NCI-H2081 (cell line): Measurements from ENCODE around the gene SLC34A3.

Experiments used
- DNase-seq, 2 experiments: peaks; one replicate each; lab custom pipeline; 2025; lab: John Stamatoyannopoulos, UW

The SLC34A3 gene

DNA sequence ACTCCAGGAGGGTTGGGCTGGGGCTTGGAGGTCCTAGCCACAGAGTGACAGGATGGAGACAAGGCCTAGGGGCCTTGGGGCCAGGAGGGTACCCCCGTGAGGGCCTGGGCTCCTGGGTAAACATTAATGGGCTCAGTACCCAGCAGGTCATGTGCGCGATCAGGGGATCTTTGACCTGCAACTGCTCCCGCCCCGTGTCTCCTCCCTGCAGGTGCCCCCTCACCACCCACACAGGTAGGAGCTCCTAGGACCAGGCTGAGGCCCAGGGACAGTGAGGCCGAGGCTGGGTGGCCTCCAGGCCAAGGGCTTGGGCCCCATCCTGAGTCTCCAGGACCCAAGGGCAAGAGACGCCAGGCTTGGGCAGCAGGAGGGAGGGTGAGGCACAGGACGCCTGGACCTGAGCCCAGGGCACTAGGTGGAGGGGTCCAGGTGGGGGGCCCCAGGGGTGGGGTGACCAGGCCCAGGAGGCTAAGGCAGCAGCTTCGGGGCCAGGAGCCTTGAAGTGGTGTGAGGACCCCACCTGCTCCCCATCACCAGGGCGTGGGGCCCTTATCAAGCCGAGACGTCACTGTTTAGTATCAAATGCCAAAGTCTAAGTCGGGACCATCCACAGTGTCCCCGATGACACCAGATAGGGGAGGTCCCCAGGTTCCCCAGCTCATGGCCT, at the start of gene SLC34A3:
TSS of gene SLC34A3 (plus strand) at position 197 of the 667 bp plus-strand sequence. CDS start 802 bp downstream, outside the sequence.
- DNase-seq, result no peak

DNA sequence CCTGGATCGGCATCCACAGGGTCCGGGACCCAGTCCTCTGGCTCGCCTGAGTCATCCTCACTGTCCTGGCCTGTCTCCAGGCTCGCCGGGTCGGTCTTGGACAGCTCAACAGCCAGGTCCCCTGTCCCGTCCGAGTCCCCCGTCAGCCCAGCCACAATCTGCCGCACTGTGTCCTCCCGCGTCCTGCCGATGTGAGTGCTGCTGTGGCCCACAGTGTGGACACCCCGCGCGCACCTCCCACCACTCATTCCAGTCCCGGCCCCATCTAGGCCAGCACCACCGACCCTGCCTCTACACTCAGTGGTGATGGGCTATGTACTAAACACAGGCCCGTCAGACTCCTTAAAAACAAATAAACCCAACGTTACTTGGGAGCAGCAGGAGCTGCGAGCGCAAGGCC, 49.0 kb upstream of the SLC34A3 start:
- DNase-seq, result no peak

DNA sequence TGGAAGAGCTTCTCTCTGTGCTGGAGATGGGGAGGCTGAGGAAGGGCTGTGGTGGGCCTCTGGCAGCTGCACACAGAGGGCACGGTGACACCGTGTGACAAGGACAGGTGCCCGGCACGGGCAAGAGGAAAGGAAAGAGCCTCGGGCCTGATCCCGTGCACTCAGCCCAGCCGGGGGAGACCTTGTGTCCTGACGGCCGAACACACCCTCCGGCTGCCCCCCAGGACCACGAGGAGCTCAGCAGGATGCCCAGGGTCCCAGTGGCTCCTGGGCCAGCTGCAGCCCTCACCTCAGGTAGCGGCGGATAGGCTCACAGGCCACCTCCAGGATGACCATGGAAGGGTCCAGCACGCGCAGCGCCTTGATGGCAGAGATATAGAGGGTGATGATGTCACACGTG, 47.9 kb upstream of the SLC34A3 start:
- no peak for DNase-seq

DNA sequence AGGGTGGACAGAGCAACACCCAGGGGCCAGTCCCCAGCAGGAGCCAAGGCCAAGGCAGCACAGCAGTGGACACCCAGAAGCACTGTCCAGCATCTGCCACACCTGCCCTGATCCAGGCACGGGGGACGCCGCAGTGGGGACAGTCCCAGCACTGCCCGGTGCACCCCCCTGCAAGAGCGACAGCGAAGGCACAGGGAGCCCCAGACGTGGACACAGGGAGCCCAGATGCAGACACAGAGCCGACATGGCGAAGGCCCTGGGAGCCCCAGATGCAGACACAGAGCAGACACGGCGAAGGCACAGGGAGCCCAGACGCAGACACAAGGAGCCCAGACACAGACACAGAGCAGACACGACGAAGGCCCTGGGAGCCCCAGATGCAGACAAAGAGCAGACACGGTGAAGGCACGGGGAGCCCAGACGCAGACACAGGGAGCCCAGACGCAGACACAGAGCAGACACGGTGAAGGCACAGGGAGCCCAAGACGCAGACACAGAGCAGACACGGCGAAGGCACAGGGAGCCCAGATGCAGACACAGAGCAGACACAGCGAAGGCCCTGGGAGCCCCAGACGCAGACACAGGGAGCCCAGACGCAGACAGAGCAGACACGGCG, 46.6 kb upstream of the SLC34A3 start:
- DNase-seq, result no peak

GRCh38 chr9:137184881-137185660, 45.6 kb upstream of the SLC34A3 start:
- no peak for DNase-seq

DNA sequence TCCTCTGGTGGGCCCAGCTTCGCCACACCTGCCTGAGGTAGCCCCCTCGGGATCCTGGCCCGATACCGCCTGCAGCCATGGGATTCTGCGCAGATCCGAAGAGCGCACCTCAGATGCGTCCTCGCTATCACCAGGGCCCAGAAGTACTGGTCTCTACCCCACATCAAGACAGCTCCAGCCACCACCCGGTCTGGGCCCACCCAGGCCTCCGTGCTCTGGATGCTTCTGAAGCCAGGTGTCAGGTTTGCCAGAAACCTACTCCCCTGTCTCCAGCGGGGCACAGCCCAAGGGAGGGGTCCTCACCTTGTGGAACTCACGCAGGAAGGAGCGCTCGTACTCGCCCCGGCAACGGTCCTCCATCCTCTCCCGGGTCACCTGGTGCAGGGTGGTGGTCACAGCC, 44.8 kb upstream of the SLC34A3 start:
- DNase-seq, result no peak

- DNase-seq, result peak in 1 of 2 experiments; percentile 7
These were observed 44.3 kb upstream of the SLC34A3 start for GRCh38 chr9:137186385-137186784.

DNA sequence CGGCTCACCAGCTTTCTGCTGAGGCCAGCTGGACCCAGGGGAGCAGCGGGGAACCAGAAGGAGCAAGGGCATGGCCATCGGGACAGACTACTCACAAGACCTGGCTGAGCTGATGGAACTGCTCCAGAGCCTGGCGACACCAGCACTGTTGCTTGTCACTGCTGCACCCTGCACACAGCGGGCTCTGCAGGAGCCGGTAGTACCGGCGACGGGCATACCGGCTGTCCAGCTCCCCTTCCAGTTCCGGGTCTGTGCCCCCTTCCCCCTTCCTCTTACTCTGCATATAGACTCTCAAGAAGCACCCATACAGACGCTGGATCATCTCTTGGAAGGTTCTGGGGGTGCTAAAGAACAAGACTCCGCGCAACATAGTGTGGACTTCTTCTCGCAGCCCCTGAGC, 43.3 kb upstream of the SLC34A3 start:
- DNase-seq, result no peak

GRCh38 chr9:137188086-137188489, 42.6 kb upstream of the SLC34A3 start:
- DNase-seq, result no peak

DNA sequence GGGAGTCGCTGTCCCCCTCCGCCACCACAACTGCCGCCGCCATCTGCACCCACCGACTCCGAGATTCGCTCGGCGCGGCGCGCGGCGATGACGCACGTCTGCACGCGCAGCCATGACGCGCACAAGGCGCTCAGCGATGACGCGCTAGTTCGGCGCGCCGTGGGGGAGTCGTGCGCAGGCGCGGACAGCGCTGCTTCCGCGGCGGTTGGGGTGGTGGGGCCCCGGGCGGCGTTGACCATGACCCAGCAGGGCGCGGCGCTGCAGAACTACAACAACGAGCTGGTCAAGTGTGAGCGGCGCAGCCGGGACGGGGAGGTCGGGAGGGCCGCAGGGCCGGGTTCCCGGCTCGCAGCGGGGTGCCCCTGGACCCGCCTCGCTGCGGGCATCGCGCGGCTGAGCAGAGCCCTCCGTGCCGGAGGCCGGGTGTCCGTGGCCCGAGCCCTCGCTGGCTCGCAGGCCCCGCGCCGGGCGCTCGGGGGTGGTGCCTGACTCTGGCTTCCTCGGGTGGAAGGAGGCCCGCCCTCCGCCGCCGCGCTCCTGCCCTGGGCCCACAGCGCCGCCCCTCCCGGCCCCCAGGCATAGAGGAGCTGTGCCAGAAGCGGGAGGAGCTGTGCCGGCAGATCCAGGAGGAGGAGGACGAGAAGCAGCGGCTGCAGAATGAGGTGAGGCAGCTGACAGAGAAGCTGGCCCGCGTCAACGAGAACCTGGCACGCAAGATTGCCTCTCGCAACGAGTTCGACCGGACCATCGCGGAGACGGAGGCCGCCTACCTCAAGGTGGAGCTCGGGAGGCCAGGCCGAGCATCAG, 42.0 kb upstream of the SLC34A3 start, which contains the start of the genes ANAPC2 and SSNA1:
TSS of gene ANAPC2 (minus strand) at position 71 of the 807 bp plus-strand sequence. CDS start at position 43, 28 bp downstream.
TSS of gene SSNA1 (plus strand) at position 187 of the 807 bp plus-strand sequence. CDS start at position 238, 51 bp downstream.
- peak; percentile 92 to 93 for DNase-seq

- DNase-seq, result no peak
These were observed 41.1 kb upstream of the SLC34A3 start for GRCh38 chr9:137189297-137190295.

DNA sequence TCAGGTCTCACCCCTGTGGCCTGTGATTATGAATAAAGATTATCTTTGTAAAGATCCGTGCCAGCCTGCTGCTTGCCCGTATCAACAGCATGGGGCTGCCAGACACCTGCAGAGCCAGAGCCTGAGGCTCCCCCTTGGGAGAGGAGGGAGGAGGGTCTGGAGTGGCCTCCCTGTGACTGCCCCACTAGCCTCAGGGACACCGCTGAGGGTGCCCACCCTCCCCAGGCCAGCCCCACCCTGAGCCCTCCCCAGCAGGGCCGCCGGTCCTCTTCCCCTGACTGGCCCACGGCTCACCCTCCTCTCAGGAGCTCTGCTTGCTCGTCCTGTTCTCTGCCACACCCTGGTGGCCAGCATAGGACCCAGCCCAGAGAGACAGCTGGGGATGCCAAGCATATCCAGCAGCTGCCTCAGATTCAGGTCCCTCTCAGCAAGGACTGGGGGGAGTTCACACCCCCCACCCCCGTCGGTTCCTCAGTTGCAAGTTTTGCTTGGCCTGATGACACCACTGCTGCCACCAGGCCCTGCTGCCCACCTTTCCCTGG, 40.3 kb upstream of the SLC34A3 start:
- DNase-seq, result no peak

DNA sequence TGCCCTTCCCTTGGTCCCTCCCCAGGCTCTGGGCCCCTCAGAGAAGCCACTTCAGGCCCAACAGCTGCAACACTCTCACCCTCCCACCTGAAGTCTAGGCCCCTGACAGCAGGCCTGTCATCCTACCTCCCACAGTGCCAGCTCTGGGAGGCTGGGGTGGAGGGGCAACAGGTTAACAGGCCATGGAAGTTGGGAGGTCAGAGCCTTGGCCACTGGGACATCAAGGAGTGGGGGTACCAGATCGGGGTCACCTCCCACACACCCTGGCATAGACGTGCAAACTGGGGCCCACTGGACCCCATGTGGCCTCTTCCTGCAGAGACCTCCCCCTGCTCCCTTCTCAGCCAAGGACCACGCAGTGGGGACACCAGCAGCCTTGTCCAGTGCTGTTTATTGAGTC, 39.5 kb upstream of the SLC34A3 start:
- no peak for DNase-seq

DNA sequence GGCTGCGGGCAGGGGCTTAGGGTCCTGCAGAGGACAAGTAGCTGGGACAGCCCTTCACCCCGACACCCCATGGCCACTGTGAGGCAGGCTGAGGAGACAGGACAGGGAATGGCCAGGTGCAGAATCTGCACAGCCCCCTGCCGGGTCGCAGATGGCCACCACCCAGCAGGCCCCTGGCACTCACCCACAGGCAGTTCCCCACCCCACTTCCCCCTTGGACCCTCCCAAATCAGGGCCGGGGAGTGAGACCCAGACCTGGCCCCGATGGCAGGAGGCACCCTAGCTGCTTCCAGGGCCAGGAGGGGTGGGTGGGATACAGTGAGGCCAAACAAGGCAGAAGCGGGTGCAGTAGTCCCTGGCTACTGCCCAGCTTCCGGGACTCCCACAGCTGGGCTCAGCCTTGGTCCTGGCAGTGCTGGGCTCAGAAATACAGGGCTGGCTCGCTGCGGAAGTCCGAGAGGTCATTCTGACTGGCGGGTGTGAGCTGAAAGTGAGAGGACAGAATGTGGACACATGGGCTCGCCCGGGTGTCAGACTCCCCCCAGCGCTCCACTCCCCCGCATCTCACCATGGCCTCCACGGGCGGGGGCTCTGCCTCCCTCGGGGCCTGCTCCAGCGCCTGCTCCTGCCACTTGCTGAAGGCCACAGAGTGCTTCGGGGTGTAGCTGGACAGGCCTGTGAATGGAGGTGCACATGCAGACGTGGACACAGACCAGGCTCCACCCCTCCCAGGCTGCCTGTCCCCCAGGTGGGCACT, 38.8 kb upstream of the SLC34A3 start:
- no peak for DNase-seq

DNA sequence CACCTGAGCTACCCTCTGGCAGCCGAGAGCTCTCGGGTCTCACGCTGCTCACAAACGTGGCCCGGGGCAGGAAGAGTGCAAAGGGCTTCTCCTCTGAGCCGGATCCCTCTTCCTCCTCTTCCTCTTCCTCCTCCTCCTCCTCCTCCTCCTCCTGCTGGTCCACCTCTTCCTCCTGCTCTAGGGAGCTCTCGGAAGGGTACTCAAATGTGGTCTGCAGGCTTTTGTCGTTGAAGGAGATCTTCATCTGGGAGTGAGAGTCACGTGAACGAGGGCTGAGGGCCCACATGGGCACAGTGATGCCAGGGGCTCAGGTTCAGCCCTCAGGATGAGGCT, 38.3 kb upstream of the SLC34A3 start:
- no peak for DNase-seq

GRCh38 chr9:137192859-137193258, 37.8 kb upstream of the SLC34A3 start:
- DNase-seq, result no peak

DNA sequence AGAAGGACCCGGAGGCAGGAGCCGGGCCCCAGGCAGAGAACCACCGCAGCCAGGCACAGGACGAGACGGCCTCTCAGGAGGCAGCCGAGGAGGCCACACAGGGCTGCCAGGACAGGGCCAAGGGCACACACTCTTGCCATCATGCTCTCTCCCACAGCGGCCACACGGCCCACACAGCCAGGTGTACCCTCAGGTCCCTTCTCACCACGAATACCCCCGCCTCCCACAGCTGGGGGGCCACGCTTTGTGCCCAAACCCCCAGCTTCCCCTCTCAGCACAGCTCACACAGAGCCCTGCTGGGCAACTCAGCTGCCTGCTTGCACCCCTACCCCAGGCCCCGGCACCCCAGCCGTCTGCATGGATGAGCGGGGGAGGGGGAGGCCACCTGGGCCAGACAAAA, 36.9 kb upstream of the SLC34A3 start:
- no peak for DNase-seq

- DNase-seq, result no peak
These were observed 36.3 kb upstream of the SLC34A3 start for GRCh38 chr9:137194388-137194787.

DNA sequence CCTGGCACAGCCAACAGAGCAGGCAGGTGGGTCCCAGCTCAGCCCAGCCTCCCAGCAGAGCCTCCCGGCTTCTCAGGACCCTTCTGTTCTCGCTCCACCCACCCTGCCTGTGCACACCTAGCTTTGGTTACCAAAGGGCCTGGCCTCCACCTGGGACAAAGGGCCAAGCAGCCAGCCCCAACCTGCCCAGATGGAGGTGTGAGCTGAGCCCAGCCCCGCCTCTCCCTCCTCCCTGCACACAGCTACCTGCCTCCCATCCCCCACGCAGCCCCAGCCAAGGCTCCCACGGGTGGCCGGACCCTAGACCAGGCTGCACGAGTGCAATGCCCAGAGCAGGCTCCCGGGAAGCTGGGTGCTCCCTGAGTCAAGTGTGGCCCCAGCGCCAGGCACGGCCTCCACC, 35.8 kb upstream of the SLC34A3 start:
- peak in 1 of 2 experiments; percentile 33 for DNase-seq
